DMS53 treated with DMSO at 0.1 percent for 48 hours (cell line): ENCODE measurements around the gene POLN.
"Not testable (repeated sequence)": the region's sequence is repeated elsewhere in the genome, so short reads cannot be mapped to it uniquely, and the experiment has no call there.

Experiments
- DNase-seq: peaks from one replicate; lab custom pipeline; 2025; ENCODE audit not compliant: unreplicated experiment; lab: John Stamatoyannopoulos, UW

The POLN gene

GRCh38 chr4:2172161-2172560, 69.8 kb downstream of the POLN start:
- DNase-seq = no peak

GRCh38 chr4:2168469-2169319, 73.2 kb downstream of the POLN start:
- DNase-seq = peak; percentile 92

GRCh38 chr4:2166253-2166652, 75.7 kb downstream of the POLN start:
- DNase-seq = no peak

- no peak for DNase-seq
Measured at GRCh38 chr4:2165391-2165790, 76.5 kb downstream of the POLN start.

GRCh38 chr4:2163311-2163821, 78.6 kb downstream of the POLN start:
- no peak for DNase-seq

GRCh38 chr4:2161092-2161703, 80.7 kb downstream of the POLN start:
- not testable (repeated sequence) for DNase-seq

- DNase-seq = no peak
Measured at GRCh38 chr4:2159931-2160330, 82.0 kb downstream of the POLN start.

- DNase-seq = no peak
Measured at GRCh38 chr4:2155246-2155645, 86.7 kb downstream of the POLN start.

- DNase-seq = no peak
Measured at GRCh38 chr4:2154215-2154740, 87.6 kb downstream of the POLN start.

GRCh38 chr4:2151544-2151943, 90.4 kb downstream of the POLN start:
- no peak for DNase-seq

GRCh38 chr4:2150076-2150475, 91.8 kb downstream of the POLN start:
- no peak for DNase-seq

- no peak for DNase-seq
Measured at GRCh38 chr4:2142630-2143427, 99.1 kb downstream of the POLN start.

- DNase-seq = no peak
Measured at GRCh38 chr4:2141762-2142451, 100.0 kb downstream of the POLN start.

- no peak for DNase-seq
Measured at GRCh38 chr4:2141022-2141761, 100.7 kb downstream of the POLN start.

- no peak for DNase-seq
Measured at GRCh38 chr4:2138846-2139500, 102.9 kb downstream of the POLN start.

- DNase-seq = no peak
Measured at GRCh38 chr4:2136726-2137125, 105.2 kb downstream of the POLN start.

GRCh38 chr4:2135083-2135482, 106.8 kb downstream of the POLN start:
- DNase-seq = no peak

GRCh38 chr4:2132438-2132837, 109.5 kb downstream of the POLN start:
- peak; percentile 19 for DNase-seq

- no peak for DNase-seq
Measured at GRCh38 chr4:2127609-2128332, 114.2 kb downstream of the POLN start.
